K562 (cell line): ENCODE data around the gene IGFALS. TPM values are rescaled to one million over a fixed set of nuclear protein-coding genes. Genes with fewer than 3 reads are reported as not detected.

Source experiments
- ATAC-seq: fragments of 200-7000 bp; cut with Tn5 transposase; 3 replicates; pipeline ENCODE4 v1.9.1; 2020; ENCODE audit warnings: moderate library complexity
- BruUV-seq: library from RNA; stranded (reverse); fragments of 400-500 nt; replicated peaks from 2 replicates; lab custom pipeline; 2021; lab: Mats Ljungman, UMichigan
- CTCF ChIA-PET: fragments of 300-600 bp; formaldehyde crosslinking; extraction: SDS; loops from one replicate; lab custom pipeline; 2021; ENCODE audit warnings: low intra/inter-chr PET ratio; lab: Yijun Ruan, JAX
- POLR2A ChIA-PET: fragments of 300-600, 350-650 bp; sonication (Branson Sonifier 250); formaldehyde crosslinking; extraction: SDS; loops from one replicate; lab custom pipeline; 2021; ENCODE audit warnings: antibody characterized with exemption, inconsistent platforms; lab: Yijun Ruan, JAX
- DNase-seq, 4 experiments: peaks; one replicate each; pipeline versions ENCODE4 v3.0.0 to v3.0.0-alpha.2; 2011 to 2018; ENCODE audit warnings: low spot score in 3 of 4, mixed read lengths in 3 of 4; ENCODE audit errors: extremely low read depth in 1 of 4
- FAIRE-seq: peaks from 2 replicates; lab custom pipeline; 2011; peaks lifted over from hg19 to GRCh38; lab: Jason Lieb, UNC
- H2AFZ ChIP-seq: 2 replicates; pipeline ENCODE4 v1.6.0; 2011; ENCODE audit warnings: low read depth, low read length, control low read depth, inconsistent platforms
- H3K27ac ChIP-seq: fragments of 200-600 bp; 3 replicates; pipeline ENCODE4 v1.8.0; 2011; ENCODE audit warnings: low read depth, mild to moderate bottlenecking, control low read depth, inconsistent platforms, low read length, moderate library complexity, mixed read lengths; ENCODE audit errors: extremely low read depth
- H3K27me3 ChIP-seq, 2 experiments: fragments of 300-600 bp in 1 of 2; 2 replicates in 1 of 2; 3 replicates in 1 of 2; pipeline versions ENCODE4 v1.6.0 to v1.8.0; 2011; ENCODE audit warnings: inconsistent platforms in 2 of 2, low read length in 2 of 2, mild to moderate bottlenecking in 1 of 2, mixed read lengths in 1 of 2, moderate library complexity in 1 of 2; ENCODE audit not compliant: control insufficient read depth in 2 of 2, insufficient read depth in 2 of 2
- H3K36me3 ChIP-seq: fragments of 300-600 bp; 3 replicates; pipeline ENCODE4 v1.8.0; 2011; ENCODE audit warnings: mild to moderate bottlenecking, low read length, inconsistent platforms; ENCODE audit not compliant: control insufficient read depth, insufficient read depth
- H3K4me1 ChIP-seq, 2 experiments: fragments of 200-600 bp in 1 of 2; replicated peaks in 1 of 2; 2 replicates in 1 of 2; 3 replicates in 1 of 2; pipeline versions ENCODE4 v1.5.1 to v1.8.0; 2011; ENCODE audit warnings: inconsistent platforms in 2 of 2, low read length in 2 of 2, mild to moderate bottlenecking in 1 of 2, mixed read lengths in 1 of 2, moderate library complexity in 1 of 2; ENCODE audit not compliant: control insufficient read depth in 2 of 2, insufficient read depth in 2 of 2
- H3K4me2 ChIP-seq: 2 replicates; pipeline ENCODE4 v1.6.1; 2011; ENCODE audit warnings: low read length, control low read depth, inconsistent platforms, mixed read lengths; ENCODE audit not compliant: insufficient read depth
- H3K4me3 ChIP-seq: fragments of 200-600 bp; sonication (generic), shearing (Covaris generic); 2 replicates; pipeline ENCODE4 v1.5.1; 2016; ENCODE audit warnings: control low read depth, inconsistent platforms
- H3K79me2 ChIP-seq: fragments of 200-600 bp; 3 replicates; pipeline ENCODE4 v1.8.0; 2011; ENCODE audit warnings: low read length, inconsistent platforms; ENCODE audit not compliant: control insufficient read depth, insufficient read depth
- H3K9ac ChIP-seq, 2 experiments: 2 replicates each; pipeline versions ENCODE4 v1.6.0 to v1.6.1; 2011; ENCODE audit warnings: low read depth in 2 of 2, low read length in 2 of 2, control low read depth in 1 of 2, inconsistent platforms in 1 of 2, mild to moderate bottlenecking in 1 of 2, mixed read lengths in 1 of 2; ENCODE audit not compliant: insufficient read depth in 1 of 2
- H3K9me1 ChIP-seq: one replicate; pipeline ENCODE4 v1.6.0; 2011; ENCODE audit warnings: inconsistent platforms, mild to moderate bottlenecking, low read length, moderate library complexity; ENCODE audit not compliant: control insufficient read depth, insufficient read depth
- H3K9me3 ChIP-seq: replicated peaks from 2 replicates; pipeline ENCODE4 v1.5.1; 2011; ENCODE audit warnings: low read depth, low read length, inconsistent platforms; ENCODE audit not compliant: control insufficient read depth, insufficient read depth
- H4K20me1 ChIP-seq: replicated peaks from 2 replicates; pipeline ENCODE4 v1.6.1; 2011; ENCODE audit warnings: low read length, inconsistent platforms, mixed read lengths; ENCODE audit not compliant: control insufficient read depth, insufficient read depth
- CREBBP ChIP-seq: IDR thresholded peaks from one replicate; pipeline ENCODE4 v1.6.1; 2012; ENCODE audit warnings: low read depth, mild to moderate bottlenecking, control low read depth, inconsistent platforms, low read length
- POLR2G ChIP-seq: fragments of 200-400 bp; formaldehyde crosslinking; IDR thresholded peaks from 2 replicates; pipeline ENCODE4 v1.6.1; 2017; ENCODE audit warnings: low read depth, mild to moderate bottlenecking, antibody characterized with exemption, low read length, moderate library complexity
- POLR3G ChIP-seq: IDR thresholded peaks from 2 replicates; pipeline ENCODE4 v1.6.1; 2011; ENCODE audit not compliant: insufficient read length, insufficient replicate concordance; ENCODE audit errors: extremely low read depth
- RBM22 ChIP-seq: fragments of 200-400 bp; formaldehyde crosslinking; IDR thresholded peaks from 2 replicates; pipeline ENCODE4 v1.6.1; 2018; ENCODE audit warnings: low read length, low read depth; ENCODE audit not compliant: poor library complexity, severe bottlenecking
- SP2 ChIP-seq: IDR thresholded peaks from 2 replicates; pipeline ENCODE4 v1.6.1; 2011; ENCODE audit warnings: mild to moderate bottlenecking, low read depth, low read length, moderate library complexity; ENCODE audit not compliant: poor library complexity, severe bottlenecking; ENCODE audit errors: extremely low read depth
- ZNF184 ChIP-seq: sonication (generic); formaldehyde crosslinking; IDR thresholded peaks from 2 replicates; pipeline ENCODE4 v1.5.0; 2020; ENCODE audit warnings: missing genetic modification reagents
- ZNF77 ChIP-seq: fragments of 250-450 bp; sonication (Bioruptor Pico); IDR thresholded peaks from 2 replicates; pipeline ENCODE4 v1.5.0; 2020
- WGBS: fragments of 100-300 bp; shearing (Covaris generic); methylation state at CpG from one replicate; pipeline ENCODE4 v1.1.6; 2016; ENCODE audit warnings: low coverage, mixed read lengths; ENCODE audit not compliant: insufficient coverage; ENCODE audit errors: missing lambda C conversion rate; 5-methylcytosine and 5-hydroxymethylcytosine counted together
- in situ Hi-C: fragments of 300-500 bp; cut with MboI; formaldehyde crosslinking; loops from 4 replicates; pipeline ENCODE4 v1.15.0; 2018; ENCODE audit warnings: inconsistent platforms, mixed read lengths
- intact Hi-C: fragments of 100-400 bp; cut with micrococcal nuclease; formaldehyde crosslinking; loops from 2 replicates; pipeline ENCODE4 v1.14.2; 2022
- polyA plus RNA-seq, 8 experiments: library from polyadenylated mRNA; depleted of rRNA in 4 of 8; stranded (reverse) in 5 of 8; unstranded in 3 of 8; fragments of >200 nt; fragmentation: Nextera tagmentation in 2 of 8; fragmentation: Illumina TruSeq in 1 of 8; extraction: Ambion mirVana in 2 of 8; extraction: Trizol in 1 of 8; gene quantifications; 2 replicates each; pipeline versions ENCODE4 v1.2.1 to v1.2.3, GENCODE V29; 2011 to 2014; ENCODE audit warnings: inconsistent platforms in 1 of 8, missing spikeins in 1 of 8
- total RNA-seq, 7 experiments: library from RNA; depleted of rRNA in 6 of 7; stranded (reverse); fragments of >200 nt in 6 of 7; fragmentation: Illumina TruSeq in 2 of 7; extraction: Trizol in 2 of 7; gene quantifications; 2 replicates each; pipeline versions ENCODE4 v1.2.1 to v1.2.3, GENCODE V29; 2011 to 2021; ENCODE audit warnings: low replicate concordance in 1 of 7

Gene IGFALS
- total and polyA plus RNA-seq, 9 of the 15 experiments (the other 6 are each of a cell fraction or from before 2014, with no cell fraction given), result not detected

DNA sequence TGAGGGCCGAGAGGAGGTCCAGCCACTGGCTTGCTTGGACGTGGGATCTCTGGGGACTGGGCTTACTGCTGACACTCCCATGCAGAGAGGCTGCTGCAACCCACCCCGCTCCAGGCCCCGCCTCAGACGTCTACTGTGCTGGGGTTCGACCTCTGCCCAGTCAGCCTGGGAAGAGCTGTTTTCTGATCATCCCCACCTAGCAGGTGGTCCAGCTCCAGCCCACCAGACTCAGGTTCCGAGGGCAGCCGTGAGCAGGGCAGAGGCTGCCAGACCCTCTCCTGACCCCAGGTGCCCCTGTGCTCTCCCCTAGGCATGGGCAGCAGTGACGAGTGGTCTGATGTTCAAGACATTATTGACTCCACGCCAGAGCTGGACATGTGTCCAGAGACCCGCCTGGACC is 45.6 kb downstream of the IGFALS start:
- H4K20me1 ChIP-seq, result no peaks in the 10 kb centered on the region
- no peaks in the 10 kb centered on the region for H3K9me3 ChIP-seq
- ChIA-PET CTCF (no interaction called here), POLR2A (no interaction called here)
- ATAC-seq (no peak), FAIRE-seq (no peak), DNase-seq (no peak)
- no peaks in the 10 kb centered on the region for H3K27me3 ChIP-seq
- 82% methylated on average over 10 of the region's 11 CpGs for WGBS
- TF ChIP-seq SP2 (no peak), RBM22 (peak; percentile 10)
- no peaks in the 10 kb centered on the region for H3K79me2 ChIP-seq
- in situ Hi-C loops, result no loop called here
- peaks cover 51% of the 10 kb centered on the region; the same call in 2 of the 3 replicates for H3K36me3 ChIP-seq
- peaks cover 0 to 13% of the 10 kb centered on the region in 2 experiments; a peak in 1 of 5 replicates for H3K4me1 ChIP-seq
- BruUV-seq, result no TSS peak
- intact Hi-C loops, result no loop called here
- H2AFZ ChIP-seq, result no peak overlapping the region
- peaks cover 3% of the 10 kb centered on the region for H3K9me1 ChIP-seq
- H3K4me3 ChIP-seq, result no peak overlapping the region
- H3K27ac ChIP-seq, result no peak overlapping the region
- no peak overlapping the region for H3K4me2 ChIP-seq
- no peak overlapping the region for H3K9ac ChIP-seq

- 87% methylated on average over 20 of the region's 31 CpGs for WGBS
- intact Hi-C loops, result no loop called here
- TF ChIP-seq POLR2G (0 out of 2 replicates have a peak, but pooled peaks have one; percentile 27), ZNF184 (no peak), POLR3G (no peak), CREBBP (no peak), ZNF77 (CRISPR knock-in tag) (no peak)
- POLR2A ChIA-PET, result interaction anchor here (0.6 to 1.2 kb wide), 3 partner anchors 16 to 38 kb away, joined by 3 to 4 read pairs (median 3); no protein-coding TSS in a partner anchor
- no peak for DNase-seq
- H2AFZ ChIP-seq, result no peak overlapping the region
- H3K4me2 ChIP-seq, result no peak overlapping the region
- no peaks in the 10 kb centered on the region for H3K79me2 ChIP-seq
- H3K27ac ChIP-seq, result no peak overlapping the region
- ATAC-seq, result no peak
- no TSS peak for BruUV-seq
- no peaks in the 10 kb centered on the region for H4K20me1 ChIP-seq
- peaks cover 43% of the 10 kb centered on the region; the same call in 2 of the 3 replicates for H3K36me3 ChIP-seq
- FAIRE-seq, result no peak
- no peak overlapping the region for H3K4me3 ChIP-seq
- H3K9me1 ChIP-seq, result peaks cover 3% of the 10 kb centered on the region
- in situ Hi-C loops, result no loop called here
- H3K27me3 ChIP-seq, result no peaks in the 10 kb centered on the region
- peaks cover 0 to 16% of the 10 kb centered on the region in 2 experiments; a peak in 1 of 5 replicates for H3K4me1 ChIP-seq
- CTCF ChIA-PET, result no interaction called here
- peak overlapping the region in 1 of 2 experiments; percentile 26; a peak in 1 of 4 replicates for H3K9ac ChIP-seq
- H3K9me3 ChIP-seq, result no peaks in the 10 kb centered on the region
Measured at GRCh38 chr16:1746693-1747195, 46.8 kb downstream of the IGFALS start.
